NT2/D1 (cell line): ENCODE results near the gene ZNF316.

Experiments used
- SUZ12 ChIP-seq: IDR thresholded peaks from 2 replicates; pipeline ENCODE4 v1.6.1; 2011; ENCODE audit not compliant: insufficient read length, insufficient read depth; ENCODE audit errors: extremely low read depth
- ZNF274 ChIP-seq: IDR thresholded peaks from 2 replicates; pipeline ENCODE4 v1.6.1; 2011; ENCODE audit warnings: mild to moderate bottlenecking, low read depth, low read length

DNA sequence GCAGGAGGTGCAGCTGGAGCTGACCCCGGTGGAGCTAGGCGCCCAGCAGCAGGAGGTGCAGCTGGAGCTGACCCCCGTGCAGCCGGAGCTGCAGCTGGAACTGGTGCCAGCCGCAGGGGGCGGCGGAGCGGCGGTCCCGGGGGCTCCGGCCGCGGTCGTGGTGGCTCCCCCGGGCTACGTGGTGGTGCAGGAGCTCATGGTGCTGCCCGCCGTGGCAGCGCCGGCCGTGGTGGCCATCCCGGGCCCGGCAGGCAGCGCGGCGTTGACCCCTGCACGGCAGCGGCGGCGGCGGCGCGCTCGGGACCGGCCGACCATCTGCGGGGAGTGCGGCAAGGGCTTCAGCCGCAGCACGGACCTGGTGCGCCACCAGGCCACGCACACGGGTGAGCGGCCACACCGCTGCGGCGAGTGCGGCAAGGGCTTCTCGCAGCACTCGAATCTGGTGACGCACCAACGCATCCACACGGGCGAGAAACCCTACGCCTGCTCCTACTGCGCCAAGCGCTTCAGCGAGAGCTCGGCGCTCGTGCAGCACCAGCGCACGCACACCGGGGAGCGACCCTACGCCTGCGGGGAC lies 14.9 kb upstream of the ZNF316 start:
- TF ChIP-seq SUZ12 (no peak), ZNF274 (no peak)
